ENCODE measurements around the gene SLC19A1.
"Not testable (repeated sequence)": the region's sequence is repeated elsewhere in the genome, so short reads cannot be mapped to it uniquely, and the experiment has no call there.

The SLC19A1 gene

DNA sequence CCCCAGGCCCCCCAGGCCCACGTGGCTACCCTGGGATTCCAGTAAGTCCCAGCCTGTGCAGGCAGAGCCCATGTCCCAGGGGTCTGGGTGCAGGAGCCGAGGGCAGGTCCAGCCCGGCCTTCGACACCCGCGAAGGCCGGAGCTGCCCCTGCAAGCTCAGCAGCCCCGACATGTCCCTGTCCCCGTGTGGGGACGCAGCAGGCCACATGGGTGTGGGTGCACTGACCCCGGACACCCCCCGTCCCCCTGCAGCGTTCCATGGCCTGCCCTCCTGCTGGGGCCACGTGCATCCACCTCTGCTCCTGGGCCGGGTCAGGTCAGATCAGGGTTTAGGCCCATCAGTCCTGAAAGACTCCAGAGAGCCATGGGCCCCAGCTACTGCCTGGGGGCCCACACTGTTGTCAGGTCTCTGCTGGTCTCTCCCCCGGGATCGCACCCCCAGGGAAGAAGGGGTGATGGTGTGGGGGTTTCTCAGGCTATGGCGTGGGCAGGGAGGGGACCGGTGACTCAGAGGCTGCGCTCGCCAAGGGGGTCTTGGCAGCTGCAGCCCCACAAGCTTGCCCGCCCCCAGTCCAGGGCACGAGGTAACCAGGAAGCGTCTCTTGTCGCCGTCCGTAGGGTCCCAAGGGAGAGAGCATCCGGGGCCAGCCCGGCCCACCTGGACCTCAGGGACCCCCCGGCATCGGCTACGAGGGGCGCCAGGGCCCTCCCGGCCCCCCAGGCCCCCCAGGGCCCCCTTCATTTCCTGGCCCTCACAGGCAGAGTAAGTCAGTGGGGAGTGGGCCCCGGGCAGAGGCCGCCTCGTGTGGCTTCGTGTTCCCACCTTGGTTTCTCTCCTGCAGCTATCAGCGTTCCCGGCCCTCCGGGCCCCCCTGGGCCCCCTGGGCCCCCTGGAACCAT is 37.5 kb downstream of the SLC19A1 start:
- no peak for DNase-seq (ENCODE audit: low spot score)

DNA sequence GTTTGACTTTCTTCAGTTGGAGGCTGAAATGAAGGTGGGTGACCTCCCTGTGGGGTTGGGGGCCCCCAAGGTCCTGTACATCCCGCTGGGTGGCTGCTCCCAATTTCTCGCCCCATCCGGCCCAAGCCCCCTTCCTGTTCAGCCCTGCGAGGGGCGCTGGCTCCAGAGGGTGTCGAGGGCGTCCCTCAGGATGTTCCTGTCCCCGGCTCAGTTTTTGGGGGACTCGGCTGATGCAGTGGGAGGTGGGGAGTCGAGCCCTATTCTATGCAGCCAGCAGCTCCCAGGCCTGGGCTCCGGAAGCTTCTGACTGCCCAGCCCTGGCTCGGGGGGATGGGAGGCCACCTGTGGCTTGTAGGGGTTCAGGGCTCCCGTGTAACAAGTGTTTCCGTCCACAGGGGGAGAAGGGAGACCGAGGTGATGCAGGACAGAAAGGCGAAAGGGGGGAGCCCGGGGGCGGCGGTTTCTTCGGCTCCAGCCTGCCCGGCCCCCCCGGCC is 38.2 kb downstream of the SLC19A1 start:
- DNase-seq (ENCODE audit: low spot score): no peak

DNA sequence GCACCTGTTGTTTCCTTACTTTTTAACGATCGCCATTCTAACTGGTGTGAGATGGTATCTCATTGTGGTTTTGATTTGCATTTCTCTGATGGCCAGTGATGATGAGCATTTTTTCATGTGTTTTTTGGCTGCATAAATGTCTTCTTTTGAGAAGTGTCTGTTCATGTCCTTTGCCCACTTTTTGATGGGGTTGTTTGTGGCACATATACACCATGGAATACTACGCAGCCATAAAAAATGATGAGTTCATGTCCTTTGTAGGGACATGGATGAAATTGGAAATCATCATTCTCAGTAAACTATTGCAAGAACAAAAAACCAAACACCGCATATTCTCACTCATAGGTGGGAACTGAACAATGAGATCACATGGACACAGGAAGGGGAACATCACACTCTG is 39.0 kb downstream of the SLC19A1 start:
- not testable (repeated sequence) for DNase-seq (ENCODE audit: low spot score)

DNA sequence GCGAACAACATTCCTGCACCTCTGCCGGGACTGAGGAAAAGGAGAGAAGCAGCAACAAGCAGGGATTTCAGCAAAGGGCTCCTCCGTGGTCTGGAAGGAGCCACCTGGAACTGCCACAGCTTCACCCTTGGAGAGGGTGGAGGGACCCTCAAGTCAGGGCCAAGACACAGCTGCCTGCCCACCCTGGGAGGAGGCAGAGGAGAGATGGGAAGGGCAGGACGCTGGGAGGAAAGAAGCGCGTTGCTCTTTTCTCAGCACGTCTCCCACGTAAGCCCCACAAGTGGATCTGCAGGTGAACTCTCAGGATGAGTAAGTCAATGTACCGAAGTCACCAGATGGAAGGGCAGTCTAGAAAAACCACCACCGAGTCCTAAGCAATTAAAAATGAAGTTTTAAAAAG is 39.6 kb downstream of the SLC19A1 start:
- DNase-seq (ENCODE audit: low spot score): no peak

DNA sequence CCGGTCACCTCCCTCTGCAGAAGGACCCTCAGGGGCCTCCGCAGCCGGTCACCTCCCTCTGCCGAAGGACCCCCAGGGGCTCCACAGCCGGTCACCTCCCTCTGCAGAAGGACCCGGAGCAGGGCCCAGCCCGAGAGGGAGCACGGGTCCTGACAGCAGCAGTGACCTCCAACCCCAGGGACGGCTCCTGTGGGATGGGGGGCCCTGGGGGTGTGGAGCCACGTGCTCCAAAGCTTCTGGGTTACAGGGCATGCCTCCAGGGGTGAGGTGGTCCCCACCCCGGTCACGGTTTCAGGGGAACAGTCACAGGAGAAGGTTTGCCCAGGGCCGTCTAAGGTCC is 40.3 kb downstream of the SLC19A1 start:
- no peak for DNase-seq (ENCODE audit: low spot score)

DNA sequence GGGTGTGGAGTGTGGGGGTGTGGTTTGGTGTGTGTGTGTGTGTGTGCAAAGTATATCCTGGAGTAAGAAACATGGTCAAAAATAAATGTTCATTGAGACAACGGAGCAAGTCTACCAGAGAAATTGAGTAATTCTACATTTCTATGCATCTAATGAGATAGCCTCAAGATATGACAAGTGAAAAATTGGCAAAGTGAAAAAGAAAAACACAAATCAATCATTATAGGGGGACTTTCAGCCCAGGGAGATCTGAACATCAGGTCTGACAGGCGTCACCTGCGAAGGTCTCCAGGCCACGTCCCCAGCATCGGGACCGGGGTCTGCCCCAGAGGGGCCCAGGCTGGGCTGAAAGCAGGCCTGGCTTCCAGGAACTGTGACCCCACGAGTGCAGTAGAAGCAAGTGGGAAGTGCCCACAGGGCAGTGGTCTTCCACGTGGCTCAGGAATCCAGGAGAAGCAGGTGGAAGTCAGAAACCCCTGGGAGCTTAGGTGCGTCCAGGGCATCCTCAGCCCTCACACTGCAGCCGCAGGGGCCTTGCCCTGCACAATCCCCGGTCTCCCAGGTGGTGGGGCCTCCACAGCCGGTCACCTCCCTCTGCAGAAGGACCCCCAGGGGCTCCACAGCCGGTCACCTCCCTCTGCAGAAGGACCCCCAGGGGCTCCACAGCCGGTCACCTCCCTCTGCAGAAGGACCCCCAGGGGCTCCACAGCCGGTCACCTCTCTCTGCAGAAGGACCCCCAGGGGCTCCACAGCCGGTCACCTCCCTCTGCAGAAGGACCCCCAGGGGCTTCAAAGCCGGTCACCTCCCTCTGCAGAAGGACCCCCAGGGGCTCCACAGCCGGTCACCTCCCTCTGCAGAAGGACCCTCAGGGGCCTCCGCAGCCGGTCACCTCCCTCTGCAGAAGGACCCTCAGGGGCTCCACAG is 40.9 kb downstream of the SLC19A1 start:
- DNase-seq (ENCODE audit: low spot score): not testable (repeated sequence)

DNA sequence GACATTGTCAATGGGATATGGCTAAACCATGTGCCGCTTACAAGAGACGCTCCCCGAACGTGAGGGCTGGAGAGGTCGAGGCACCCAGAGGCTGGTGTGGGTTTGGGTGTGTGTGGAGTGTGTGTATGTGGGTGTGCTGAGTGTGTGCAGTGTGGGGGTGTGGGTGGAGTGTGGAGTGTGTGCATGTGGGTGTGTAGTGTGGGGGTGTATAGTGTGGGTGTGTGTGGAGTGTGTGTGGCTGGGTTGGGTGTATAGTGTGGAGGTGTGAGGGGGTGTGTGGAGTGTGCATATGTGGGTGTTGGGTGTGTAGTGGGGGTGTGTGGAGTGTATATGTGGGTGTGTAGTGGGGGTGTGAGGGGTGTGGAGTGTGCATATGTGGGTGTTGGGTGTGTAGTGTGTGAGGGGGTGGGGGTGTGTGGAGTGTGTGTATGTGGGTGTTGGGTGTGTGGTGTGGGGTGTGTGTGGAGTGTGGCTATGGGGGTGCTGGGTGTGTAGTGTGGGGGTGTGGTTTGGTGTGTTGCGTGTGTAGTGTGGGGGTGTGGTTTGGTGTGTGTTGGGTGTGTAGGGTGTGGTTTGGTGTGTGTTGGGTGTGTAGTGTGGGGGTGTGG is 42.2 kb downstream of the SLC19A1 start:
- DNase-seq (ENCODE audit: low spot score): no peak

DNA sequence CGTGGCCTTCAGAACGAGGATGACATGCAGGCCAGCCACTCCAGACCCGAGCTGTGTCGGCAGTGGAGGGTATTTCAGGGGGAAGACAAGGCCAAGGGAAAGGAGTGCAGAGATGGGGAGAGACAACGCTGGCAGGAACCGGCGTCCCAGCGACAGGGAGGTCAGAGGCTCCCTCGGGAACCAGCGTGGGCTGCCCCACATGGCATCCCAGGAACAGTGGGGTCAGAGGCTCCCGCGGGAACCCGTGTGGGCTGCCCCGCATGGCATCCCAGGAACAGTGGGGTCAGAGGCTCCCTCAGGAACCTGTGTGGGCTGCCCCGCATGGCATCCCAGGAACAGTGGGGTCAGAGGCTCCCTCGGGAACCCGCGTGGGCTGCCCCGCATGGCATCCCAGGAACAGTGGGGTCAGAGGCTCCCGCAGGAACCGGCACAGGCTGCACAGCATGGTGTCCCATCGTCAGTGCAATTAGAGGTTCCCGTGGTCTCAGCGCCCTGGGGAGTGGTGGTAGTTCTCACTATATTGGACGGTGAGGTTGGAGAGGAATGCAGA is 43.0 kb downstream of the SLC19A1 start:
- DNase-seq (ENCODE audit: low spot score): no peak

DNA sequence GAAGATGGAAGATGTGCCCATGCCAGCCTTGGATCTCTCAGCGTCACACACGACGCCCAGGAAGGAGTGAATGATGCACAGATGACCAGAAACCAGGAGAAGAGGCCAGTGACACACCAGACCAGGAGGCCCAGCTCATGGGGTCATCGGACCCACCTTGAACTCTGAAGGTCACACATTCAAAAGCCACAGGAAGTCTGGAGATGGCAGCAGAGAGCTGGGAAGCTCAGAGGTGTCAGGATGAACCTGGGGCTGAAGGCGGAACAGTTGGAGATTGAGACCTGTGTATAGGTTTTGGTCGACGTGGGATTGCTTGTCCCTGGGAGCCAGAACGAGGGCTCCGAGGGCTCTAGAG is 43.6 kb downstream of the SLC19A1 start:
- no peak for DNase-seq (ENCODE audit: low spot score)

DNA sequence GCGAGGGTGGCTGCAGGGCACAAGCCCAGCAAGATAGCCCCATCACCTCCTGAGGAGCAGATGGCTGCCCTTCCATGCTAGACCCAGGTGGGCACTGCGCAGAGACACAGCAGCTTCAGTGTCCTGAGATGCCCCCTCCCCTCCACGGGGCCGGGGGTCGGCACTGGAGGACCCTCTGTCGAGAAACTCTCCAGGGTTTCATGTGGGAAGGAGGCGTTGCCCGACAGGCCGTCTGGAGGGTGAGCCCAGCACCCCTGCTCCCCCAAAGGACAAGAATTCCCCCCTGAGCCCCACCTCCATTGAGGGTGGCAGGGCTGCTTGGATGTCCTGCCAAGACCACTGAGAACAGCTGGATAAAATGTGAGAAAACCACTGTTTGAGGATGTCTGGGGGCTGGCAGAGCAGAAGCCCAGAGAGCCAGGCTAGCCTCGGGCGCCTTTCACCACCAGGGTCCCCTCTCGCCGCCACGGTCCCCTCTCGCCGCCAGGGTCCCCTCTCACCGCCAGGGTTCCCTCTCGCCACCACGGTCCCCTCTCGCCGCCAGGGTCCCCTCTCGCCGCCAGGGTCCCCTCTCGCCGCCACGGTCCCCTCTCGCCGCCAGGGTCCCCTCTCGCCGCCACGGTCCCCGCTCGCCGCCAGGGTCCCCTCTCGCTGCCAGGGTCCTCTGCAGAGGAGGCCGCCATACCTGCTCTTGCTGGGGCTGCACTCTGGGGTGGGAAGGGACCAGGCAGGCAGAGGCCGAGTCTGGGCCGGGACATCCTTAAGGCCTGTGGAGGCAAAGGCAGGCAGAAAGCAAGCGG is 44.2 kb downstream of the SLC19A1 start:
- DNase-seq (ENCODE audit: low spot score): no peak

DNA sequence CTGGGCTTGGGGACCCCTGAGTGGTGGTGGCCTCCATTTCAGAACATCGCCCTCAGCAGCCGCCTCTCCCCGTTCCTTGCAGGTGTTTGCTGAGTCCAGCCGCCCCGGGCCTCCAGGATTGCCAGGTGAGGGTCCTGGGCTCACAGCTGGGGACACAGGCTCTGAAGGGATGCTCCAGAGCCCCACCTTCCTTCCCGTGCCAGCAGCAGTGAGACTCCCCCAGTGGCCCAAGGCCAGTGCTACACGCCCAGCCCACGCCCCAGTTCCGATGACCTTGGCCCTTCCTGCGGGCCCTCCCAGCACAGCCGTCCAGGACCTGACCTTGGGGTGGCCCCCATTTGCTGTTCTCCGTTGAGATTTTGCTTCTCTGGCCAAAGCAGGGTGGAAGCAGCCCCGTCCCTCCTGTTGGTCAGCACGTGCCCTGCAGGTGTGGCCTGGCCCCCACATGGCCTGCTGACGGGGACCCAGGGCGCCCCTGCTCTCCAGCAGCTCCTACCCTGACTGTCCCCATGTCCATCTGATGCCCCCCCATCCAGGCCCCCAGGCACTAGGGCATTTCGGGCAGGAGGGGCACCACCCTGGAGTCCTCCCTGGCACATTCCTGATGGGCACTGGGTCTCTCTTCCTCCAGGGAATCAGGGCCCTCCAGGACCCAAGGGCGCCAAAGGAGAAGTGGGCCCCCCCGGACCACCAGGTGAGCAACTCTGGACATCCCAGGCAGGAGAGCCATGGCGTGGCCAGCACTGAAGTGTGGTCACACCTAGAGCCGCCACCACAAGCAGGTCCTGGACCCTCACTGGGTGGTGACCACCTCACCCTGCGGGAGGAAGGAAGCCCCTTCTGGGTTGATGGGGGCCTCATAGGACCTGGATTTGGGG is 45.0 kb downstream of the SLC19A1 start:
- no peak for DNase-seq (ENCODE audit: low spot score)

DNA sequence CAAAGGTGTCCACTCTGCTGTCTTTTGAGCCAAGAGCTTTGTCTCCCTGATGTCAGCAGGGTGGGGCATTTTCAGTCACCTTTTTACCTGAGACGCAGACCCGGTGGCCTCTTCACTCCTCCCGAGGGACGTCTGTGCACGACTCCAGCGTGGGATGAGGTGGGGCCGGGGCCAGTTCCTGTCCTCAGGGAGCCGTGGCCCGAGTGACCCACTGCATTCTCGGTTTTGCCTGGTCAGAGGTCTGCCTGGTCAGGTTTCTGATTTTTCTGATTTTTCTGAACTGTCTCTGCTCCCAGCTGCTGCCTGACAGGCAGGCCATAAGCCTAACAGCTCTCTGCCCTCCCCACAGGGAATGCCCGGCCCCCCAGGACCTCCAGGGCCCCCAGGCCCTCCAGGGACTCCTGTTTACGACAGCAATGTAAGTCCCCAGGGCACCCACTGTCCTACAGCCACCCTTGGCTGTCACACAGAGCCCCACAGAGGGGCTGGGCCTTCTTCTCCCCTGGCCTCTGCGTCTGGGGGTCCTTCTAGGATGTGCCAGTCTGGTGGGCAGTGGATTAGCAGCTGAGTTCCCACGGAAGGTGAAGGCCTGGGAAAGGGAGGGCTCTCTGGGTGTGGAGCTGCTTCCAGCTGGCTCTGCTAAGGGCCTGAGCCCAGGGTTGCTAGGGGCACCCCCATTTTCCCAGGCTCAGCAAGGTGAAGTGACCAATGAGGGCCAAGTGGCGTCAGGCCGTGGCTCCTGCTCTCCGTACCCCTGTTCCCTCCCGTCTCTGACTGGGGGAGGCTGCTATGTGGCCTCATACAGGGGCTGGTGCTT is 45.9 kb downstream of the SLC19A1 start:
- no peak for DNase-seq (ENCODE audit: low spot score)

DNA sequence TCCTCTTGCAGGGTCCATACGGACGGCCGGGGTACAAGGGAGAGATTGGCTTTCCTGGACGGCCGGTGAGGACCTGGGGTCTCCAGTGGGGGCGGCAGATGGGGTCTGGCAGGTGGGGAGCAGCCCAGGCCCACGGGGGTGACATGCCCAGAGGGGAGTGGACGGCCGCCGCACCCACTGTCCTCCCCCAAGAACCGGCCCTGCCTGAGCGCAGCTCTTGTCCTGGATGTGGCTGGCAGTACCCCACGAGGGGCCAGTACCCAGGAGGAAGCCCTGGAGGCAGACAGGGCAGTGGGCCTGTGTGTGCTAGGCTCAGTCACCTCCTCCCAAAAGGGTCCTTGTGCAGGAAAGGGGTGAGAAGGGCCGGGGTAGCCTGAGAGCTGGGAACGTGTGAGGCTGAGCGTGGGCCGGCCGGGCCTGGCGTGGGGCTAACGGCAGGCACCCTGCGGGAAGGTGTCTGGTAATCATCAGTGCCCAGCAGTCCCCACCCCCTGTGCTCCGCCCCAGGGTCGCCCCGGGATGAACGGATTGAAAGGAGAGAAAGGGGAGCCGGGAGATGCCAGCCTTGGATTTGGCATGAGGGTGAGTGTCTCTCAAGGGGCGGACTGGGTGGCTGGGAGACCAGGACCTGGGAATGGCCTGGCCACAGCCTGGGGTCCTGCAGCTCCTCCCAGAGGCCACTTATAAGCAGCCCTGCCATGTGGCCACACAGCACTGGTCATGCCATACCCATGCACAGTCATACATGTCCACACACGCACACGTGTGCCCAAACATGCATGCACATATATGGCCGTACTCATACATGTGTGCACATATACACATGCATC is 47.2 kb downstream of the SLC19A1 start:
- DNase-seq (ENCODE audit: low spot score): no peak

DNA sequence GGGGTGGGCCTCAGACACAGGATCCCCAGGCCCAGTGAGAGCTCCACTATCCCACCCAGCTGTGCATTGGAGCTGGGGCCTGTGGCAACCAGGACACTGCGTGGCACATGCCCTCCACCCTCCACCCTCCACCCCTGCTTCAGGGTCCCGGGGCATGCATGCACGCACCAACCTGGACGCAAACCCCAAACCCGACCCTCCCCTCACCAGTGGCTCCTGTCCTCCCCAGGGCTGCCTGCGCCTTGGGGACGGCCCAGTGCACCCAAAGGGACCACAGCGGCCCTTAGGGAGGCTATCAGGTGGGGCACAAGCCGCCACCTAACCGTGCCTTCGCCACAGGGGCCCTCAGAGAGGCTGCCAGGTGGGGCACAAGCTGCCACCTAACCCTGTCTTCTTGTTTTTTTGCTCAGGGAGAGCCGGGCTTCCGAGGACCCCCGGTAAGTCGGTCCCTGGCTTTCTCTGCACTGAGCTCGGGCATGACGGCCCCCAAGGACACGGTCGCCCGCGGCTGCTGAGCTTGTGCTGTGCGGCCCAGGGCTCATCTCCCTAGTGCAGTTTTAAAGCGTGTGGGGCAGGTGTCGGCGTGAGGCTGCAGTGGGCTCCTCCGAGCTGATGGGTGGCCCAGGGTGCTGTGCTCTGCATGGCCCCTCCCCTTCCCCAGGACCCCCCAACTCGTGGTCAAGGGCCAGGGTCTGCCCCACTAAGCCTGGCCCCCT is 47.9 kb downstream of the SLC19A1 start:
- no peak for DNase-seq (ENCODE audit: low spot score)

DNA sequence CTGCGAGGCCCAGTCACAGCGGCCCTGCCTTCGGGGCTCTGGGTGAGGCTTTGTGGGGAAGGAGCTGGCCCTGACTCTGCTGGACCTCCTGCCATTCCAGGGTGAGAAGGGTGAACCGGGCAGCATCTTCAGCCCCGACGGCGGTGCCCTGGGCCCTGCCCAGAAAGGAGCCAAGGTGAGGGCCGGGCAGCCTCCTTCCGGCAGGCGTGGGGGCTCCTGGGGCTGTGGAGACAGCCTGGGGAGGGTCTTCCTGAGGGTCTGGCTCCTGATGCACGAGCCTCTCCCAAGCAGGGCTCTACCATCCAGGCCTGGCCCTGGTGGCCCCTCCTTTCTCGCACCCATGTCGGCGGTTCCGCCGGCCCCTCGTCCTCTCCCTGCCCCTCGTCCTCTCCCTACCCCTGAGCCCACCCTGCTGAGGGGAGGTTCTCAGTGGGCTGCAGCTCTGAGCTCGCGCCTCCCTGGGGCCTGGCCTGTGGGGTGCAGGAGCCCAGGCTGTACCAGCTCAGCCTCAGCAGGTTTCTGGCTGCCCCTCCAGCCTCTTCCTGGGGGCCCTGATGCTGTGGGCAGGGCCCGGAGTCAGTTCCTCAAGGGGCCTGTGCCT is 48.7 kb downstream of the SLC19A1 start:
- no peak for DNase-seq (ENCODE audit: low spot score)

DNA sequence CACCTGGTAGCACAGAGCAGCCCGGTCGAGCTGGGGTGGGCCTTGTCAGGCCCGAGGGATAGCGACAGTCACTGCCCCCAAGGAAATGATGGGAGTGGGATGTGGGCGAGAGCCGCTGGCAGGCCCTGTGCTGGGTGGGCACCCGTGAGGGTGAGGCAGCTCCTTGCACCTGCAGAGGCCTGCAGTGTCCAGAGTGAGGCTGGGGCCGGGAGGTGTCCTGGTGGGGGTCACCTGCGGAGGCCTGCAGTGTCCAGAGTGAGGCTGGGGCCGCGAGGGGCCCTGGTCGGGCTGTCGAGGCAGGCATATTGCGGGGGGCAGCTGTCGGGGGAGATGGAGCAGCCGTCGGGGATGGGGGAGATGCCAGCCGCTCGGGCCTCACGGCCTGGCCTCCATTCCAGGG is 49.5 kb downstream of the SLC19A1 start:
- no peak for DNase-seq (ENCODE audit: low spot score)

DNA sequence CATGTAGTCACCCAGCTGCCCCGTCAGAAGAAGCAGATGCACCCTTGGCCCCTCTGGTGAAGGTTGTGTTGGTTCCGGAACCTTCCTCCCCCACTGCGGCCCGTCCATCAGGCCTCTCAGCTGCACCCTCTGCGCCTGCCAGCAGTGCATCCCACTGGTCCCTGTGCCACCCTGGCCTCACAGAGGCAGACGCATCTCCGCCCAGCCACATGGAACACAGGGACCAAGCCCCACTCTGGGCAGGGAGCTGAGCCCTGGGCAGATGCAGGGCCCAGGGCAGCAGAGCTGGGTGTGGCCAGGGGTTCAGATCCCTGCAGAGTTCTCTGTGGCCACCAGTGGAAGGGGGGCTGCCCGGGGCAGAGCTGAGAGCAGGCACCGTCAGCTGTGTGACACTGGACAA is 50.6 kb downstream of the SLC19A1 start:
- DNase-seq (ENCODE audit: low spot score): no peak

DNA sequence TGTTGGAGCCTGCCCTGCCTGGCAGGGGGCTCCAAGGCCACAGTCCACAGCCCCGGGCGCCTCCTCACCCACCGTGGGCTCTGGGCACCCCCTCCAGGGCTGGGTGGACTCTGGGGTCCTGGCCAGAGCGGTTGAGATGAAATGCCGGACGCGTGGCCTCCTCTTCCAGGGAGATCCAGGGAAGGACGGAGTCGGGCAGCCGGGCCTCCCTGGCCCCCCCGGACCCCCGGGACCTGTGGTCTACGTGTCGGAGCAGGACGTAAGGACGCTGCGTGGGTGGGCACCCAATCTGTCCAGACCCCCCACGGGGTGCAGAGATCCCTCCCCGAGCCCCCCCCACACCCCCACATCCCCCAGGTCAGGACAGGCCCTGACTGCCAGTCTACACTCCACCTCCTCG is 51.2 kb downstream of the SLC19A1 start:
- no peak for DNase-seq (ENCODE audit: low spot score)
